Heart right ventricle (tissue), 16 donors: Measurements from ENCODE around the gene ABHD17B. TPM values are rescaled to one million over a fixed set of nuclear protein-coding genes. Genes with fewer than 3 reads are reported as not detected.

ENCODE experiments used
- ATAC-seq, 8 donors: fragments of 200-7000 bp; cut with Tn5 transposase; one replicate each; pipeline ENCODE4 v1.9.1; 2020; ENCODE audit warnings: mild to moderate bottlenecking in 8 of 8, moderate library complexity in 8 of 8, moderate number of reproducible peaks in 1 of 8
- DNase-seq, 2 donors: peaks; one replicate each; pipeline ENCODE4 v3.0.0-alpha.2; 2020
- H3K27ac ChIP-seq, 10 donors: fragments of 200-600 bp; sonication (generic) in 2 of 10; one replicate each; pipeline versions ENCODE4 v1.5.0 to v1.8.0; 2020 to 2022; ENCODE audit warnings: mild to moderate bottlenecking in 3 of 10
- H3K27me3 ChIP-seq, 7 donors: fragments of 200-600 bp; one replicate each; pipeline ENCODE4 v1.8.0; 2021 to 2022; ENCODE audit warnings: mild to moderate bottlenecking in 2 of 7
- H3K36me3 ChIP-seq, 9 donors: fragments of 200-600 bp; sonication (generic) in 1 of 9; one replicate each; pipeline versions ENCODE4 v1.5.0 to v1.8.0; 2020 to 2022; ENCODE audit warnings: mild to moderate bottlenecking in 2 of 9
- H3K4me1 ChIP-seq, 9 donors: fragments of 200-600 bp; sonication (generic) in 1 of 9; one replicate each; pipeline versions ENCODE4 v1.5.0 to v1.8.0; 2020 to 2022; ENCODE audit warnings: mild to moderate bottlenecking in 4 of 9
- H3K4me3 ChIP-seq, 10 donors: fragments of 200-600 bp; sonication (generic) in 2 of 10; one replicate each; pipeline versions ENCODE4 v1.5.0 to v1.8.0; 2020 to 2022; ENCODE audit warnings: mild to moderate bottlenecking in 7 of 10, moderate library complexity in 2 of 10
- H3K9me3 ChIP-seq, 11 donors: fragments of 200-600 bp in 10 of 11; sonication (generic) in 2 of 11; one replicate each; pipeline versions ENCODE4 v1.5.0 to v1.8.0; 2013 to 2022; ENCODE audit warnings: mild to moderate bottlenecking in 2 of 11, control low read depth in 1 of 11, moderate library complexity in 1 of 11
- CTCF ChIP-seq, 9 donors: fragments of 200-600 bp; sonication (generic) in 2 of 9; IDR thresholded peaks; one replicate each; pipeline versions ENCODE4 v1.5.0 to v1.8.0; 2021 to 2022; ENCODE audit warnings: antibody characterized with exemption in 9 of 9, mild to moderate bottlenecking in 5 of 9, moderate library complexity in 1 of 9
- WGBS, 2 donors: extraction: QIAGEN DNeasy Blood & Tissue Kit; methylation state at CpG; one replicate each; pipeline ENCODE4 v1.1.7; 2013; ENCODE audit warnings: inconsistent platforms in 1 of 2; 5-methylcytosine and 5-hydroxymethylcytosine counted together
- intact Hi-C, 10 donors: fragments of 100-400 bp; cut with DNase I; formaldehyde crosslinking; loops; one replicate each; pipeline versions ENCODE4 v1.11.1 to v1.14.2; 2022
- polyA plus RNA-seq, 2 donors: library from polyadenylated mRNA; stranded (reverse); fragments of 200-250 nt; gene quantifications; one replicate each; pipeline ENCODE4 v1.2.3, GENCODE V29; 2013
- total RNA-seq, 10 donors: library from RNA; stranded (reverse); fragmentation: NEBNext Ultra II Directional in 3 of 10; extraction: Animal tissue kit (Norgen Biotek cat#: 25700) in 3 of 10; gene quantifications; one replicate each; pipeline versions ENCODE4 v1.2.1 to v1.2.4, GENCODE V29; 2021 to 2023
- donor health status: Arrhythmogenic right ventricular cardiomyopathy.
- donor health status: ischemic (EF 13 %, LVEDD 7.1; RV severe dilation, severe dysfunction).
- donor health status: healthy with polysubstance abuse.
- donor health status: DM: no; HTN: yes; CAD: no.
- donor health status: DM: no; HTN: no; CAD: no.
- donor health status: ischemic (EF 25% LVEDD 6.9; RV normal size, moderate dysfunction).
- donor health status: ischemic (EF 25% LVEDD 5.7; RV mildly dilated, moderate dysfunction).
- donor health status: healthy.
- donor health status: DM: yes; HTN: yes; CAD: no.
- donor health status: Ischemic cardiomyopathy.
- donor health status: ischemic (EF 35%, LVEDD 5.7; RV mildly dilated, moderate dysfunction).
- donor health status: nonischemic (EF 11% LVEDD 7.7; RV severe dilation, severe dysfunction).
- donor health status: DM: yes; HTN: yes; CAD: no.
- donor health status: PGD.
- donor health status: ischemic (EF 29% LVEDD 5.4; RV normal size, mild dysfunction).
- donor health status: nonischemic (EF 23%, LVEDD 6.1; RV moderate dilation, normal function).

Gene ABHD17B
- total and polyA plus RNA-seq, 12 donors: 2.6 to 14.8 (median 9.6) TPM

GRCh38 chr9:71820403-71820921, 90.5 kb downstream of the ABHD17B start:
- no peak for TF ChIP-seq CTCF (IDR thresholded peaks at IDR 0.05)
- Histone ChIP-seq H3K36me3 (no peaks in the 10 kb centered on the region), H3K4me1 (peaks cover 0 to 5% (median 0%) of the 10 kb centered on the region in 9 donors), H3K4me3 (no peak overlapping the region), H3K27ac (no peak overlapping the region), H3K9me3 (no peaks in the 10 kb centered on the region), H3K27me3 (no peaks in the 10 kb centered on the region)
- ATAC-seq (no peak), DNase-seq (no peak)
- intact Hi-C loops: loop anchor here in 3 of 10 donors (10.0 kb wide), 3 partner anchors 56 to 536 kb away; partner anchors contain the start of gene CEMIP2 (in 1 of the 3)
- WGBS, 2 donors: 68 to 70% methylated on average over 6 of the region's 6 CpGs

- peak; percentile 64 to 87 (median 78) for TF ChIP-seq CTCF (IDR thresholded peaks at IDR 0.05)
- Histone ChIP-seq H3K27me3 (no peaks in the 10 kb centered on the region), H3K4me1 (peaks cover 0 to 9% (median 0%) of the 10 kb centered on the region in 9 donors), H3K4me3 (no peak overlapping the region), H3K27ac (no peak overlapping the region), H3K9me3 (no peaks in the 10 kb centered on the region), H3K36me3 (no peaks in the 10 kb centered on the region)
- intact Hi-C loops: loop anchor here in 4 of 10 donors (2.0 to 10.0 kb wide), 7 partner anchors 54 to 456 kb away; partner anchors contain the start of genes ABHD17B (in 2 of the 4), C9orf85 (in 2 of the 4) and CEMIP2 (in 1 of the 4)
- DNase-seq: peak in 1 of 2 donors; percentile 48
- 85% methylated on average over 8 of the region's 8 CpGs for WGBS, 2 donors
- ATAC-seq: no peak
Observed at GRCh38 chr9:71819115-71819739, 91.8 kb downstream of the ABHD17B start.

DNA sequence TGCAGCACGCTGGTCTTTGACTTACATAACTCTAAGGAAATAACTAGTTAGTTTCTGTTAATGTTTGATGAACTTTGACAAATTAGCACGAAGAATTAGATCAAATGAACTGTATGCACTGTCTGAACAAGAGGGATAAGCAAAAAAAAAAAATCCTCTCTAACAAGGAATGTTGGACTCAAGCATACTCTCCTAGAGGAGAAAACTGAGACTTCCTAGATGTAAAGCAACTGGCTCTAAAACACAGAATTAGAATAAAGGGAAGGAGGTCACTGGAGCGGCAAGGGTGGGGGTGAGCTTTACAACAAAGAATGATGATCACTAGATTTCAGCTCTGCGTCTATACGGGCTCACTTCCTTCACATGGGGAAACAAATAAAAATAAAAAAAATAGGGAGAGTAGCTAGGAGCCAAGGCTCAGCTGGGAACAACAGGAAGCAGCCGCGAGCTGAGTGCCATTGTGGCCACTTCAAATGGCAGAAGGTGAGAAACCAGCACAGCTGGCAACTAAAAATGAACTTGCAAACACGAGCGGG, 94.0 kb downstream of the ABHD17B start:
- H3K27me3 ChIP-seq: no peaks in the 10 kb centered on the region
- H3K9me3 ChIP-seq: no peaks in the 10 kb centered on the region
- intact Hi-C loops: loop anchor here in 4 of 10 donors (5.0 to 10.0 kb wide), 6 partner anchors 52 to 458 kb away; partner anchors contain the start of genes ABHD17B (in 2 of the 4), C9orf85 (in 2 of the 4) and CEMIP2 (in 1 of the 4)
- H3K4me3 ChIP-seq: no peak overlapping the region
- ATAC-seq (no peak), DNase-seq (no peak)
- no peak for TF ChIP-seq CTCF (IDR thresholded peaks at IDR 0.05)
- WGBS, 2 donors: 52 to 64% methylated on average over 9 of the region's 9 CpGs
- no peaks in the 10 kb centered on the region for H3K36me3 ChIP-seq
- H3K27ac ChIP-seq: no peak overlapping the region
- peaks cover 0 to 21% (median 5%) of the 10 kb centered on the region in 9 donors for H3K4me1 ChIP-seq

Other genes with a start within 250 kb of the ABHD17B start
- 10 to 100 TPM in 6 of 10 donors, 1 to 10 TPM in 4; 4.7 to 34.9 (median 11.0) TPM for gene CEMIP2, start 142.7 kb downstream of the ABHD17B start, total RNA-seq
- 1 to 10 TPM; 6.7 to 8.3 TPM for gene CEMIP2, start 142.7 kb downstream of the ABHD17B start, polyA plus RNA-seq
- 1 to 10 TPM; 3.8 to 8.5 (median 6.1) TPM for gene C9orf85, start 446 bp upstream of the ABHD17B start, total RNA-seq
- 1 to 10 TPM; 5.7 to 7.2 TPM for gene C9orf85, start 446 bp upstream of the ABHD17B start, polyA plus RNA-seq
- not detected for gene C9orf57, start 149.4 kb upstream of the ABHD17B start, total RNA-seq
- gene C9orf57, start 149.4 kb upstream of the ABHD17B start, polyA plus RNA-seq: not detected
- gene GDA, start 238.2 kb upstream of the ABHD17B start, total RNA-seq: 1 to 10 TPM in 2 of 10 donors, under 1 TPM in 6, not detected in 2; 0.11 to 5.5 (median 0.39) TPM
- gene GDA, start 238.2 kb upstream of the ABHD17B start, polyA plus RNA-seq: under 1 TPM in 1 of 2 donors, not detected in 1; 0.15 TPM